GM23248 (cell line): ENCODE results near the gene CACNA1C.

ENCODE experiments used
- EZH2 ChIP-seq: fragments of 200-600 bp; sonication (generic); IDR thresholded peaks from 2 replicates; pipeline ENCODE4 v1.6.1; 2018; ENCODE audit warnings: antibody characterized with exemption, mild to moderate bottlenecking; ENCODE audit not compliant: insufficient read depth, poor library complexity, severe bottlenecking
- EZH2phosphoT487 ChIP-seq: fragments of 200-600 bp; sonication (generic); IDR thresholded peaks from 2 replicates; pipeline ENCODE4 v1.6.1; 2018; ENCODE audit warnings: antibody characterized with exemption, moderate library complexity, mild to moderate bottlenecking, low read depth; ENCODE audit not compliant: insufficient read depth

DNA sequence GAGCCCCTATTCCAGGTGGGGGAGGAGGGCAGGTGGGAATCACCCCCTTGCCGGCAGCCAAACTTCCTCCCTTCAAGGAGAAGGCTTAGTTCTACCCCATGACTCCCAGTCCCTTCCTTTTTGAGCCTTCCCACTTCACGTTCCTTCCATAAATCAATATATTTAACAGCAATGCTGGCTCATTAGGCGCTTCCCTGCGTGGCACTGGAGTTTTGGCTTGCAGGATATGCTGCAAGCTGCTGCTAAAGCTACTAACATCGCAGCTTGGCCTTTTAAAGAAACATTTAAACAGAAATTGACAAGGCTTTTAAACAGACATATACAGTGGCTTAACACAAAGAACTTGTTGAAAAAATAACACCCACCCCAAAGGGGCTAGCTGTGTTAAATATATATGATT lies 434.0 kb downstream of the CACNA1C start:
- TF ChIP-seq EZH2 = no peak
- TF ChIP-seq EZH2phosphoT487 = no peak
